ENCODE measurements around the gene MYL3.
"Not testable (repeated sequence)": the region's sequence is repeated elsewhere in the genome, so short reads cannot be mapped to it uniquely, and the experiment has no call there.

Gene MYL3

DNA sequence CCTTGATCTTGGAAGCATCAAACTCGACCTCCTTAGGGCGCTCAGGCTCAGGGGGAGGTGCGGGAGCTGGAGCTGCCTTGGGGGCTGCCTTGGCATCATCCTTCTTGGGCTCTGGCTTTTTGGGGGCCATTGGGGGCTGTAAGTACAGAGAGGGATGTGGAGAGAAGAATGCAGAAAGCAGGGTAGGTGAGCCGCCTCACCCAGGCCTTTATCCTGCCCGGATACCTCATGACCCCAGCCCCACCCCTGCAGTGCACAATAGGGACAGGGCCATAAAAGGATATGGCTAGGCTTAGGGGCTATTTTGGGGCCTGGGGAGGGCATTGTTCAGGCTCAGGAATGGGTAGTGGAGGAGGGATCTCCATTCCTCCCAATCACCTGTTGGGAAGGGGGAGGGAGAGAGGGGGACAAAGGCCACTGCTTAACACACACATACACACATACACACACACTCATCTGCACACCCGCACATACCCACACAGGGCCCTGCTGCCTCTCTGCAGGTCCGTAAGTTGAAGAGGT, at the start of gene MYL3:
TSS of gene MYL3 (minus strand) at position 184 of the 522 bp plus-strand sequence. CDS start at position 130, 54 bp downstream.
- TF ChIP-seq, protein P1, sequence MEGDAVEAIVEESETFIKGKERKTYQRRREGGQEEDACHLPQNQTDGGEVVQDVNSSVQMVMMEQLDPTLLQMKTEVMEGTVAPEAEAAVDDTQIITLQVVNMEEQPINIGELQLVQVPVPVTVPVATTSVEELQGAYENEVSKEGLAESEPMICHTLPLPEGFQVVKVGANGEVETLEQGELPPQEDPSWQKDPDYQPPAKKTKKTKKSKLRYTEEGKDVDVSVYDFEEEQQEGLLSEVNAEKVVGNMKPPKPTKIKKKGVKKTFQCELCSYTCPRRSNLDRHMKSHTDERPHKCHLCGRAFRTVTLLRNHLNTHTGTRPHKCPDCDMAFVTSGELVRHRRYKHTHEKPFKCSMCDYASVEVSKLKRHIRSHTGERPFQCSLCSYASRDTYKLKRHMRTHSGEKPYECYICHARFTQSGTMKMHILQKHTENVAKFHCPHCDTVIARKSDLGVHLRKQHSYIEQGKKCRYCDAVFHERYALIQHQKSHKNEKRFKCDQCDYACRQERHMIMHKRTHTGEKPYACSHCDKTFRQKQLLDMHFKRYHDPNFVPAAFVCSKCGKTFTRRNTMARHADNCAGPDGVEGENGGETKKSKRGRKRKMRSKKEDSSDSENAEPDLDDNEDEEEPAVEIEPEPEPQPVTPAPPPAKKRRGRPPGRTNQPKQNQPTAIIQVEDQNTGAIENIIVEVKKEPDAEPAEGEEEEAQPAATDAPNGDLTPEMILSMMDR (IDR thresholded peaks at IDR 0.05; ENCODE audit: insufficient read depth, missing control alignments) = no peak
- DNase-seq (ENCODE audit: insufficient read length, low spot score) = no peak
- FAIRE-seq = no peak

- TF ChIP-seq, protein P1 (IDR thresholded peaks at IDR 0.05; ENCODE audit: insufficient read depth, missing control alignments) = no peak
- FAIRE-seq (no peak), DNase-seq (ENCODE audit: insufficient read length, low spot score) (no peak)
Observed at GRCh38 chr3:46912986-46913385, 49.7 kb upstream of the MYL3 start.

GRCh38 chr3:46910914-46911313, 47.7 kb upstream of the MYL3 start:
- not testable (repeated sequence) for DNase-seq (ENCODE audit: insufficient read length, low spot score)

DNA sequence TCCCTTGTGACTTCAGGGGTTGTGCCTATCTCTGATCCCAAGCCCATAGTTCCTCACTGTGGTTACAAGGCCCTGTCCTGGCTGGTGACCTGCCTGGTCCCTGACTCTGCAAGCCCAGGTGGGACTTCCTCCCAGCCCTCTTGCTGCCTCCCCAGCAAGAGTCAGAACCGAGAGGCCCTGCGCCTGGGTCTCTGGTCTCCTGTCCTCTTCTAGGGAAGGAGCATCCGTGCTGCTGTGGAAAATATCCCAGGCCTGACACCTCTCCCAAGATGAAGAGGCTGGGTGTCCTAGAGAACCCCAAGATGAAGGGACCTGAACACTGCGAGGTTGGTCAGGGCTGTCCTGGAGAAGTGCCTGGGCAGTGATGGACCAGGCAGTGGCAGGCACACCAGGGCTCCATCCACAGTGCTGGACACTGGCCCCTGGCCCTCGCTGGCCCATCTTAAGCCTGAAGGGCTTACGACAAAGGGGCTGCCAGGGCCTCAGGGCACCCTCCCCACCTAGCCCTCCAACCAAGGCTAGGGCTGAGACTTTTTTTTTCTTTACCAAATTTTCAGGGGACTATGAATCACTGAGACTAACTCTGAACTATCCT, 47.0 kb upstream of the MYL3 start:
- no peak for DNase-seq (ENCODE audit: insufficient read length, low spot score)
- TF ChIP-seq, protein P1 (IDR thresholded peaks at IDR 0.05; ENCODE audit: insufficient read depth, missing control alignments) = no peak
- no peak for FAIRE-seq

More at GRCh38 chr3:46910914-46911313, 47.7 kb upstream of the MYL3 start:
- not testable (repeated sequence) for FAIRE-seq

- DNase-seq (ENCODE audit: insufficient read length, low spot score) (peak; percentile 97), FAIRE-seq (no peak)
- TF ChIP-seq, protein P1 (IDR thresholded peaks at IDR 0.05; ENCODE audit: insufficient read depth, missing control alignments) = peak; percentile 88
Observed at GRCh38 chr3:46909535-46910161, 46.4 kb upstream of the MYL3 start.

DNA sequence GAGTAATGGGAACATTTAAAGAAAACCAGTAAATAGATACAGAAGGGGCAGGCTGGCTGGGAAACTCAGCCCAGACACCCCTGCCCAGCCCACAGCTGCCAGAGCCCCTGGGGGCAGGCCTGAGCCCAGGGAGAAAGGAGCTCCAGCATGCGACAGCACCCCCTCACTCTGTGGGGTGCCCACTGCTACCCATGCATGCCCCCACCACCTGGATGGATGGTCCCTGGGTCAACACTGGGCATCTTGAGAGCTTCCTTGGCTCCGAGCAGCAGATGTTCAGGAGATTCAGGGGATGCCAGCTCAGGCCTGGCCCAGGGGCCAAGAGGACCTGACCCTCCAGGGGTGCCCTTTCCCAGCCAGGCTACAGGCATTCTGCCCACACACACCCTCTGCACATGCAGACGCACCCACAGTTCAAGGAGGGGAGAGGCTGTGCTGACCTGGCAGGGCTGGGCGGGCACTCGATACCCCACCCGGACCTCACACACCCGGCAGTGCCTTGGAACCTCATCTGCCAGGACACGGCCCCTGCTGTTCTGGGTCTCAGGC, 45.8 kb upstream of the MYL3 start:
- FAIRE-seq (no peak), DNase-seq (ENCODE audit: insufficient read length, low spot score) (no peak)
- TF ChIP-seq, protein P1 (IDR thresholded peaks at IDR 0.05; ENCODE audit: insufficient read depth, missing control alignments) = no peak

- no peak for DNase-seq (ENCODE audit: insufficient read length, low spot score)
- no peak for FAIRE-seq
- TF ChIP-seq, protein P1 (IDR thresholded peaks at IDR 0.05; ENCODE audit: insufficient read depth, missing control alignments) = peak; percentile 17
Observed at GRCh38 chr3:46908294-46908985, 45.2 kb upstream of the MYL3 start.

Measured in D721Med (cell line).